Posterior vena cava (tissue), 2 donors: ENCODE results near the gene HNRNPF. TPM values are rescaled to one million over a fixed set of nuclear protein-coding genes. Genes with fewer than 3 reads are reported as not detected.
A peak's percentile ranks its signal among the peaks of the same experiment; 100 is the strongest.
"Not testable (repeated sequence)": the region's sequence is repeated elsewhere in the genome, so short reads cannot be mapped to it uniquely, and the experiment has no call there.

ENCODE experiments used
- DNase-seq: peaks from one replicate; pipeline ENCODE4 v3.0.0-alpha.2; 2020; ENCODE audit warnings: low spot score
- intact Hi-C, 2 donors: fragments of 100-400 bp; cut with DNase I; formaldehyde crosslinking; loops; one replicate each; pipeline versions ENCODE4 v1.14.1 to v1.14.2; 2022 to 2023
- total RNA-seq, 2 donors: library from RNA; stranded (reverse); fragmentation: NEBNext Ultra II Directional; extraction: Animal tissue kit (Norgen Biotek cat#: 25700); gene quantifications; one replicate each; pipeline ENCODE4 v1.2.1, GENCODE V29; 2021
- donor health status: DM: yes; HTN: yes; CAD: no.
- donor health status: DM: yes; HTN: yes; CAD: no.

The HNRNPF gene
- total RNA-seq, 2 donors from 2014 or later, result 109 to 112 TPM

DNA sequence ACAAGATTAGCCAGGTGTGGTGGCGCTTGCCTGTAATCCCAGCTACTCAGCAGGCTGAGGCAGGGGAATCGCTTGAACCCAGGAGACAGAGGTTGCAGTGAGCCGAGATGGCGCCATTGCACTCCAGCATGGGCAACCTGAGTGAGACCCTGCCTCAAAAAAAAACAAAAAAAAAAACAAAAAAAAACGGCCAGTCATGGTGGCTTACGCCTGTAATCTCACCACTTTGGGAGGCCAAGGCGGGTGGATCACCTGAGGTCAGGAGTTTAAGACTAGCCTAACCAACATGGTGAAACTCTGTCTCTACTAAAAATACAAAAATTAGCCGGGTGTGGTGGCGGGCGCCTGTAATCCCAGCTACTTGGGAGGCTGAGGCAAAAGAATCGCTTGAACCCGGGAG lies 17.5 kb upstream of the HNRNPF start:
- DNase-seq, intact Hi-C loops: not testable (repeated sequence)

DNA sequence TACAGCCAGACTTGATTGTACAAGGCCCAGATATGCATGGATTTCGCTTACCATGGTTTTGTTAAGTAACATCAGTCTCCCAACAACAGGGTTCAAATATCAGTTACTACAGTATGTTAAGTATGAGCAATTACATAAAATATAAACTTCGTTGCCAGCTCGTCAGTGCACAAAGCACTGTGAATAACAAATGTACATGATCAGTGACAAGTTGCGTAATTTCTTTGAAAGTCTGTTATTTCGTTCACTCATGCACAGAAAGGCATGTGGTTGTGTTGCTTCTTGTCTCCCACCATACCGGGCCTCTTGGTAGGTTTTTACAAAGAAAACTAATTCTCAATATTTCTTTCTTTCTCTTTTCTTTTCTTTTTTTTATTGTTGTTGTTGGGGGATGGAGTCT lies 15.4 kb upstream of the HNRNPF start:
- intact Hi-C loops, result no loop called here
- no peak for DNase-seq

DNA sequence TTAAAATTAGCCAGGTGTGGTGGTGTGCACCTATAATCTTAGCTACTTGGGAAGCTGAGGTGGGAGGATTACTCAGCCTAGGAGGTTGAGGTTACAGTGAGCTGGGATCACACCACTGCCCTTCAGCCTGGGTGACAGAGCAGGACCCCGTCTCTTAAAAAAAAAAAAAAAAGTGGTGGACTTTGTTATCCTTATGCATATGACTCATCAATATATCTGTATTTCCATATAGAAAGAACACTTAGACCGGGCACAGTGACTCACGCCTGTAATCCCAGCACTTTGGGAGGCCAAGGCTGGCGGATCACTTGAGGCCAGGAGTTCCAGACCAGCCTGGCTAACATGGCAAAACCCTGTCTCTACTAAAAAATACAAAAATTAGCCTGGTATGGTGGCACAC lies 13.0 kb upstream of the HNRNPF start:
- intact Hi-C loops, result not testable (repeated sequence)

DNA sequence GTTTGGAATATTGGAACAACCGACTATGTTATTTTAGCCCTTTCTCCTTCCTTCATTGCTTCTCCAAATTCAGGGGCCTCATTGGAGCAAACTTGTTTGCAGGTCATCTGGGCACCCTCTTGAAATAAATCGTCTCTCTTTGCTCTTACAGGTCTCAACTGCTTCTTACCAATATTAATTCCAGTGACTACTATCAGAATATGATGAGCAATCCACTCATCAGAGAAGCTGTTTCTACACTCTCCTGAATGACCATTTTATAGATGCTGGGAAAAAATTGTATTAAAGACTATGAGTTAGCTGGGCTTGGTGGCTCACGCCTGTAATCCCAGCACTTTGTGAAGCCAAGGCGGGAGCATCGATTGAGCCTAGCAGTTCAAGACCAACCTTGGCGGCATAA lies 12.5 kb upstream of the HNRNPF start:
- no peak for DNase-seq
- intact Hi-C loops, result no loop called here

More for the DNA sequence above, 13.0 kb upstream of the HNRNPF start:
- DNase-seq, result not testable (repeated sequence)

DNA sequence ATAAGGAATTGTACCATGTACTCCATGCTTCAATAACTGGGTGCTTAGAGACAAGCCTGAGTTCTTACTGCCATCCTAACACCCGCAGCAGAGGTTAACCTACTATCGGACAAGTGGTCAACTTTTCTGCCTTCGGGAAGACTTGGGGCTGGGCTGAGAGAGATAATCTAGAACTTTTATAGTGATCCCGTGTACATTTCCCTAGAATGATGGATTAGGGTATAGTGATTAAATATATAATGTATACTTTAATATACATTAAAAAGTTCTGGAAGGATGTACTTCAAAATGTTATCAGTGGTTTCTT lies 12.2 kb upstream of the HNRNPF start:
- intact Hi-C loops, result no loop called here
- DNase-seq, result no peak

DNA sequence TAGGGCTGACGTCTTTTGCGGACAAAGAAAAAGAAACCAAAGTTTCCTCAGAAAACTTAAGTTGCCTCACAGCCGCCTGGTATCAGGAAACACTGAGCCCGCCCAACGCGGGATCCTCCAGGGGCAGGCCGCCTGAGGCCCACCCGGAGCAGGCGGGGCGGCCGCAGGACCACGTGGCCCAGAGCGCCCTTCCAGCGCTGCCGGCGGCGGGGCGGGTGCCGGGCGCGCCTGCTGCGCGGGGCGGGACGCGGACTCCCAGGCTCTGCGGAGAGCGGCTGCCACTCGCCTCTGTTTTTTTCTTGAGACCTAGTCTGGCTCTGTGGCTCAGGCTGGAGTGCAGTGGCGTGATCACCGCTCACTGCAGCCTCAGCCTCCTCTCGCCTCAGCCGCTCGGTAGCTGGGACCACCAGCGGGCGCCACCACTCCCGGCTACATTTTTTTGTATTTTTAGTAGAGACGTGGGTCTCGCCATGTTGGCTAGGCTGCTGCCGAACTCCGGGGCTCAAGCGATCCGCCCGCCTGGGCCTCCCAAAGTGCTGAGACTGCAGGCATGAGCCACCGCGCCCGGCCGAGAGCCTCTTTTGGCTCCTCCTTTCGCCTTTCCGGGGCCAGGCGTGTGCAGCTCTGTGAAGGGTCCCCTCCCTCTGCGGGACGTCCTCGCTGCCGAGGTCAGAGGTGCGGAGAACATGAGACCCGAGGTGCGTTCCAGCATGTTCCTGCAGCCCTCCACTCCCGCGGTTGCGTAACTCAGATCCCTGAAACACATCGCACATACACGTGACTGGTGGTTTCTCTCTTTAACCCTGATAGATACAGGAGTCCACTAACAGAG lies 11.6 kb upstream of the HNRNPF start:
- intact Hi-C loops, result no loop called here
- DNase-seq, result peak; percentile 97

DNA sequence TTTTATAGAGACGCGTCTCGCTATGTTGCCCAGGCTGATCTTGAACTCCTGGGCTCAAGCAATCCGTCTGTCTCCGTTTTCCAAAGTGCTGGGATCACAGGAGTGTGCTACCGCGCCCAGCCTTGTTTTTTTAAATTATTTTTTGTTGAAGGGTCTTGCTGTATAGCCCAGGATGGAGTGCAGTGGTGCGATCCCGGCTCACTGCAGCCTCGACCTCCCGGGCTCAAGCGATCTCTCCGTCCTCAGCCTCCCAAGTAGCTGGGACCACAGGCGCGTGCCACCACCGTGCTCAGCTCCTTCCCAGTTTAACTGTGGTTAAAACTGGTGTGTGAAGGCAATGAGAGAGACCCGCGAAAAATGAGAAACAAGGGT lies 11.0 kb upstream of the HNRNPF start:
- intact Hi-C loops, result no loop called here
- no peak for DNase-seq

DNA sequence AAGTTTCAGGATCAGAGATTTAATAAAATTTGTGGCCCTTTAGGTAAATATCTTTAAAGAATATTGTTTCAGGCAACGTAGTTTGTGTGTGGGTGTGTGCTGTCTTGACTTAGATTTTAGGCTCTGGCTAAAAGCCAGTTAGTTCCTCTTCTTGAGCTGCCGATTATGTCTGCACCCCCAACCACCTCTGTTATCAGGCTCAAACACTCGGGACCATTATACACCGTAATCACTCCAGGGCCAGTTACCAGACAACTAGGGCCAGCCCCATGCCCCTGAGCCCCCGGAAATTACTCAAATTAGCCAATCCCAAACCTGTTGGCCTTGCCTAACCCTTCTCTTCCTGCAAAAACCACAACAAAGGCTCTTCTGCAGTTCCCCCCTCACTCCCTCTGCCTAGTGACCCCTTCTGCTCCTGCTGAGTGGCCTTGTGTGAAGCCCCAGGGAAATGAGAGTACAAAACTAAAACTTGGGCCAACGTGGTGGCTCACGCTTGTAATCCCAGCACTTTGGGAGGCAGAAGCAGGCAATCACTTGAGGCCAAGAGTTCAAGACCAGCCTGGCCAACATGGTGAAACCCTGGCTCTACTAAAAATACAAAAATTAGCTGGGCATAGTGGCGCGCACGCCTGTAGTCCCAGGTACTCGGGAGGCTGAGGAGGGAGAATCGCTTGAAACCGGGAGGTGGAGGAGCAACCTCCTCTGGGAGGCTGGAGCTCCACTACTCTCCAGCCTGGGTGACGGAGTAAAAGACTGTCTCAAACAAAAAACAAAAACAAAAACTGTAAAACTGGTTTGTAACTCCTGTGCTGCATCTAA lies 9.2 kb upstream of the HNRNPF start:
- intact Hi-C loops, result no loop called here
- DNase-seq, result no peak

DNA sequence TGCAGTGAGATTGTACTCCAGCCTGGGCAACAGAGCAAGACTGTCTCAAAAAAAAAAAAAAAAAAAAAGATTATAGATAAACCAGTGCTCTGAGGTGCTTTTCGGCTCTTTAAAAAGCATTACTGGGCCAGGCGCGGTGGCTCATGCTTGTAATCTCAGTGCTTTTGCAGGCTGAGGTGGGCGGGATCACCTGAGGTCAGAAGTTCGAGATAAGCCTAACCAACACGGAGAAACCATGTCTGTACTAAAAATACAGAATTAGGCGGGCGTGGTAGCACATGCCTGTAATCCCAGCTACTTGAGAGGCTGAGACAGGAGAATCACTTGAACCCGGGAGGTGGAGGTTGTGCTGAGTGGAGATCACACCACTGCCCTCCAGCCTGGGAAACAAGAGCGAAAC lies 6.6 kb upstream of the HNRNPF start:
- no peak for DNase-seq
- intact Hi-C loops, result no loop called here

DNA sequence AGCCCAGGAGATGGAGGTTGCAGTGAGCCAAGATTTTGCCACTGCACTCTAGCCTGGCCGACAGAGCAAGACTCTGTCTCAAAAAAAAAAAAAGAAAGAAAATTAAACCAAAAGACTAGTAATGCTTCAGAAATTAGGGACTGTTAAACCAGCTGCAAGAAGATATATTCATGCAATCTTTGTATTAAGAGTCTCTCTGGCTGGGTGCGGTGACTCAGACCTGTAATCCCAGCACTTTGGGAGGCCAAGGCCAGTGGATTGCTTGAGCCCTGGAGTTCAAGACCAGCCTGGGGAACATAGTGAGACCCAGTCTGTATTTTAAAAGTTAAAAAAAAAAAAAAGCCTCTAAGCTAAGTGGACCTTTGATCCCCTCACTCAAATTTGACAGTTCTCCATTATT lies 2.5 kb upstream of the HNRNPF start:
- intact Hi-C loops, result no loop called here
- DNase-seq, result no peak

DNA sequence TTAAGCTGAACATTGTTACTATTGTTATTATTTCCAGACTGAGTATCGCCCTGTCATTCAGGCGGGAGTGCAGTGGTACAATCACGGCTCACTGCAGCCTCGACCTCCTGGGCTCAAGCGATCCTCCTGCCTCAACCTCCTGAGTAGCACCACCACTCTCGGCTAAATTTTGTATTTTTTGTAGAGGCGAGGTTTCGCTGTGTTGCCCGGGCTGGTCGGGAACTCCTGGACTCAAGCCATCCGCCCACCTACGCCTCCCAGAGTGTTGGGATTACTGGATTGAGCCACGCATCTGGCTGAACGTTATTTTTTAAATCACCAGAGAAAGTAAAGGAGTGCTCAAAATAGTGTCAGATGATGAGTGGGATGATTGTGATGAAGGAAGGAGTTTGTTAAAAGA lies 1.4 kb upstream of the HNRNPF start:
- intact Hi-C loops, result no loop called here
- DNase-seq, result no peak

DNA sequence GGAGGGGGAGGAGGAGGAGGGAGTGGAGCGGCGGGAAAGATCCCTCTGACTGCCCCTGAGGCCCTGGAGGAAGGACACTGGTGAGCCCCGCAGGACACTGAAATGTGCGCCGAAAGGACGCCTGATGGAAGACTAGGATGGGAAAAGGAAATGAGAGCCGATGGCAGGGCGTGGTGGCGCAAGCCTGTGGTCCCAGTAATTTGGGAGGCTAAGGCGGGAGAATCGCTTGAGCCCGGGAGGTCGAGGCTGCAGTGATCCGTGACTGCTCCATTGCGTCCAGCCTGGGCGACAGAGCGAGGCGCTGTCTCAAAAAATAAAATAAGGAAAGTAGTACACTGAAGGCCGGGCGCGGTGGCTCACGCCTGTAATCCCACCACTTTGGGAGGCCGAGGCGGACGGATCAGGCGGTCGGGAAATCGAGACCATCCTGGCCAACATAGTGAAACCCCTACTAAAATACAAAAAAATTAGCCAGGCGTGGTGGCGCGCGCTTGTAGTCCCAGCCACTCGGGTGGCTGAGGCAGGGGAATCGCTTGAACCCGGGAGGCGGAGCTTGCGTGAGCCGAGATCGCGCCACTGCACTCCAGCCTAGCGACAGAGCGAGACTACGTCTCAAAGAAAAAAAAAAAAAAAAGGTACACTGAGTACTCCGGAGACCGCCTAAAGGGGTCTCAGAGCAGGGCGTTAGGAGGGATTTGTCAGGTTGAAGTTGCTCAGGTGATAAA lies 561 bp upstream of the HNRNPF start:
- intact Hi-C loops, result loop anchor here in 1 of 2 donors (5.0 kb wide), 1 partner anchor 43 kb away; no protein-coding TSS in a partner anchor
- peak; percentile 86 for DNase-seq

DNA sequence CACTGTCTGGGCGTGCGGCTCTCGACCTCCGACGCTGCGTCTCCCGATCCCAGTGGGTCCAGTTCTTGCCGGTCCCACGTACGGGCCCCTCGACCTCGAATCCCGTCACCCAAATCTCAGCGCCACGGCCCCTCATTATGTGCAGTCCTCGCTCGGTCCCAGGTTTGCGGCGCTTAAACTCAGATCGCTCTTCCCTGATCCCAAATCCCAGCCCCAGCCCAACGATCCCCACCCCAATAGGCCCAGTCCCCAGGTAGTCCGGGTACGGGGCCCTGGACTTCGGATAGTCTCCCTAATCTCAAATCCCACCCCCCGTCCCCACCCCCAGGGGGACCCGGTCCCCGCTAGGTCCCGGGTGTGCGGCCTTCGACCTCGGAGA lies 666 bp downstream of the HNRNPF start:
- no peak for DNase-seq
- intact Hi-C loops, result loop anchor here in 1 of 2 donors (5.0 kb wide), 1 partner anchor 44 kb away; no protein-coding TSS in a partner anchor

DNA sequence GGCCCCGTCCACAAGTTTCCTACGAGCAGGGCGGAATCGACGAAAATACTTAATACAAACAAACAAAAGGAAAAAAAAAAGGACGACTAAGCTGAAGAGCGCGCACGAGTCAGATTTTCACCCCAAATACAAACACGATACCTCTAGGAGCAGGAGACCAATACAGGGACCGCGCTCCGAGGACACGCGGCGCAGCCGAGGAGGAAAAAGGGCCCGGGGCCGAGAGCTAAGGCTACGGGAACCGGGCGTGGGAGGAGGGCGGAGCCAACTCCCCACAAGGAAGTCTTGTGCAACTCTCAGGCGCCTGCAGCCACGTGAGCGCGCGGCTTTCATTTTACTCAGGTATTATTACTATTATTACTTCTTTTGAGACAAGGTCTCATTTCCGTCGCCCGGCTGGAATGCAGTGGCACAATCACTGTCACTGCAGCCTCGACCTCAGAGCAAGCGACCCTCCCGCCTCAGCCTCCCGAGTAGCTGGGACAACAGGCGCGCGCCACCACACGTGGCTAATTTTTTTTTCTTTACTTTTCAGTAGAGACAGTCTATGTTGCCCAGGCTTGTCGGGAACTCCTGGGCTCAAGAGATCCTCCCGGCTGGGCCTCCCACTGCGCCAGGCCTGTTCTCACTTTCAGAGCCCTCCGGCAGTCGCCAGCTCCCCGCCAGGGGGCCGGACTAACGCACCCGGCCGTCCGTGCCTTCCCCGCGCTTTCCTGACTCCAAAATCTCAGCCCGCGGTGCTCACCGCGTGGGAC lies 1.2 kb downstream of the HNRNPF start:
- intact Hi-C loops, result loop anchor here in 1 of 2 donors (5.0 kb wide), 1 partner anchor 45 kb away; no protein-coding TSS in a partner anchor
- DNase-seq, result peak; percentile 98

DNA sequence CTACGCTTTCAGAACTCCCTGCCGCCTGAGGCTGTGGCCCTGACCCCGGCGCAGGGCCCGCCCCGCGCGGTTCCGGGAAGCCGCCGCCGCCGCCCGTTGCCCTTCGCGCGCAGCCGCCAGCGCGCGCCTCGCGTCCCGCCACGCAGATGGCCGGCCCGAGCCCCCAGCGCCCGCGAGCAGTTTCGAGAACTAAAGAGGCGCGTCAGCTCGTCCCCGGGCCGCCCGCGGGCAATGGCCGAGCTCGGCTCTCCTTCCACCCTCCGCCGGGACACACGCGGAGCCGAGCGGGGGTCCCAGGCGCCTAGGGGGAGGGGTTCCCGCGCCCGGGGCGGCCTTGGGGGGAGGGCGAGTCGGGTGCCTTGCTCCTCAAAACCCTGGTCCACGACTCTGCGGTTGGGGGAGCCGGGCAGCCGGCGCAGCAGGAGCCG lies 1.8 kb downstream of the HNRNPF start:
- intact Hi-C loops, result loop anchor here in 1 of 2 donors (5.0 kb wide), 1 partner anchor 45 kb away; no protein-coding TSS in a partner anchor
- peak; percentile 92 for DNase-seq

DNA sequence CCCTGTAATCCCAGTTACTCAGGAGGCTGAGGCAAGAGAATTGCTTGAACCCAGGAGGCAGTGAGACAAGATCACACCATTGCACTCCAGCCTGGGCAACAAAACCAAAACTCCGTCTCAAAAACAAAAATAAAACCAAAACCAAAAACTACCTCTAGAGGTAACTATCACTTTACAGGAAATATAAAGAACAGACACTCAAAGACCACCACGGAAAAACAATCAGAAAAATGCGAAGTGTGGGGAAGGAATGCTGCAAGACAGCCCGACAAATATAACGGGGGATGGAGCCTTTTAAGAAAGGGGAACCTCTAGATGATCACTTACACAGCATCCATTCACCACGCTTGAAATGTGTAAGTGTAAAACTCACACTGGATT lies 4.3 kb downstream of the HNRNPF start:
- no peak for DNase-seq
- intact Hi-C loops, result loop anchor here in 1 of 2 donors (5.0 kb wide), 1 partner anchor 48 kb away; no protein-coding TSS in a partner anchor

DNA sequence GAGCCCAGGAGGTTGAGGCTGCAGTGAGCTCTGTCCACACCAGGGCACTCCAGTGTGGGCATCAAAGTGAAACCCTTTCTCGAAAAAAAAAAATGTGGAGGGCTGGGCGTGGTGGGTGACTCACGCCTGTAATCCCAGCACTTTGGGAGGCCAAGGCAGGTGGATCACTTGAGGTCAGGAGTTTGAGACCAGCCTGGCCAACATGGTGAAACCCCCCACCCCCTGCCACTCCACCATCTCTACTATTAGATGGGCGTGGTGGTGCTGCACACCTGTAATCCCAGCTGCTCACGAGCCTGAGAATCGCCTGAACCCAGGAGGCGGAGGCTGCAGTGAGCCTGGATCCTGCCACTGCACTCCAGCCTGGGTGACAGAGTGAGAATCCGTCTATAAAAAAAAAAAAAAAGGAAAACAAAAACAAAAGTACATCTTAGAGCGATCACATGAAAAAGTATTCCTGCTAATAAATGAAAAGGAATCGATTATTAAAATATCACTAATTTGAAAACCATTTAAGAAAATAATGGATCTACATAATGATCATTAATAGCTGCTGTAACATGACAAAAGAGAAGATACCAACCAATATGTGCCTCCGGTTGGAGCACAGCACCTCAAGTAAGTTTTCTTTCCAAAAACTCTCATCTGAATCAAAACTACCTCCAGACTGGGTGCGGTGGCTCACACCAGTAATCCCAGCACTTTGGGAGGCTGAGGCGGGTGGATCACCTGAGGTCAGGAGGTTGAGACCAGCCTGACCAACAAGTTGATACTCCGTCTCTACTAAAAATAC lies 4.9 kb downstream of the HNRNPF start:
- DNase-seq, result peak; percentile 14
- intact Hi-C loops, result no loop called here

DNA sequence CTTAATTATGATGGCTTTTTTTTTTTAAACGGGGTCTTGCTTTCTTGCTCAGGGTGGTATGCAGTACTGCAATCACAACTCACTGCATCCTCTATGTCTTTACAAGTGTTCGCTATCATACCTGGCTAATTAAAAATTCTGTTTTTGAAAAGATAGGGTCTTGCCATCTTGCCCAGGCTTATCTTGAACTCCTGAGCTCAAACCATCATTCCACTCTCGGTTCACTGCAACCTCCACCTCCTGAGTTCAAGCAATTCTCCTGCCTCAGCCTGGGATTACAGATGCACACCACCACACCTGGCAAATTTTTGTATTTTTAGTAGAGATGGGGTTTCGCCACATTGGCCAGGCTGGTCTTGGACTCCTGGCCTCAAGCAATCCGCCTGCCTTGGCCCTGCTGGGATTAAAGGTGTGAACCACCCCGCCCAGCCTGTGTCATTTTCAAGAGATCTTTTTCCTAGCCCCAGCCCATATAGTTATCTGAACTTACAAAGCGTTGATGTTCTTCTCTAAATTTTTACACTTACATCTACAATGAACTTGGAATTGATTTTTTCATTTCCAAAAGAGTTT lies 6.0 kb downstream of the HNRNPF start:
- intact Hi-C loops, result no loop called here
- DNase-seq, result no peak
